Duodenal mucosa (tissue), 2 donors: ENCODE measurements around the gene AGPAT4.

Experiments used
- H3K27ac ChIP-seq: one replicate; pipeline ENCODE4 v1.7.0; 2013; ENCODE audit warnings: low read depth, low read length
- H3K27me3 ChIP-seq, 2 donors: one replicate each; pipeline ENCODE4 v1.7.0; 2013; ENCODE audit warnings: low read length in 2 of 2, control low read depth in 1 of 2; ENCODE audit not compliant: insufficient read depth in 2 of 2, control insufficient read depth in 1 of 2
- H3K36me3 ChIP-seq, 2 donors: one replicate each; pipeline ENCODE4 v1.7.0; 2013; ENCODE audit warnings: low read length in 2 of 2, control low read depth in 1 of 2; ENCODE audit not compliant: insufficient read depth in 2 of 2, control insufficient read depth in 1 of 2
- H3K4me1 ChIP-seq, 2 donors: one replicate each; pipeline ENCODE4 v1.7.0; 2013; ENCODE audit warnings: low read length in 2 of 2, control low read depth in 1 of 2; ENCODE audit not compliant: insufficient read depth in 2 of 2, control insufficient read depth in 1 of 2
- H3K4me3 ChIP-seq, 2 donors: one replicate each; pipeline ENCODE4 v1.7.0; 2013; ENCODE audit warnings: low read length in 2 of 2, low read depth in 1 of 2
- H3K9ac ChIP-seq, 2 donors: one replicate each; pipeline ENCODE4 v1.7.0; 2013; ENCODE audit warnings: low read length in 2 of 2, low read depth in 1 of 2
- H3K9me3 ChIP-seq, 2 donors: one replicate each; pipeline ENCODE4 v1.7.0; 2013; ENCODE audit warnings: low read length in 2 of 2, control low read depth in 1 of 2; ENCODE audit not compliant: control insufficient read depth in 1 of 2

The AGPAT4 gene

GRCh38 chr6:161290751-161291150 lies 16.9 kb upstream of the AGPAT4 start:
- no peak overlapping the region for H3K27ac ChIP-seq
- H3K27me3 ChIP-seq = no peaks in the 10 kb centered on the region
- no peak overlapping the region for H3K4me3 ChIP-seq
- no peaks in the 10 kb centered on the region for H3K36me3 ChIP-seq
- H3K9ac ChIP-seq = no peak overlapping the region
- H3K4me1 ChIP-seq = no peaks in the 10 kb centered on the region
- H3K9me3 ChIP-seq = no peaks in the 10 kb centered on the region

DNA sequence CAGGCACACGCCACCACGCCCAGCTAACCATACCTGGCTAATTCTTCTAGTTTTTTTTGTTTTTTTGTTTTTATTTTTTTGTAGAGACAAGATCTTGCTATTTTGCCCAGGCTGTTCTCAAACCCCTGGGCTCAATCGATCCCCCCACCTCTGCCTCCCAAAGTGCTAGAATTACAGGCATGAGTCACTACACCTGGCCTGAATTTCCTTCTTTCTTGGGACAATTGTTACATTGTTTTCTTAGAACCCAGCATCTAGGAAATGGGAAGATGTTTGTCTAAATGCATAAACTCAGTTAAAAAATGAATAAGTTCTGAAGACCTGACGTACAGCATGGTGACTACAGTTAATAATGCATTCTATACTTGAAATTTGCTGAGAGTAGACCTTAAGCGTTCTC lies 10.8 kb upstream of the AGPAT4 start:
- no peak overlapping the region for H3K4me3 ChIP-seq
- H3K9ac ChIP-seq = no peak overlapping the region
- H3K27me3 ChIP-seq = no peaks in the 10 kb centered on the region
- no peak overlapping the region for H3K27ac ChIP-seq
- peaks cover 0 to 7% of the 10 kb centered on the region in 2 donors for H3K9me3 ChIP-seq
- H3K4me1 ChIP-seq = no peaks in the 10 kb centered on the region
- H3K36me3 ChIP-seq = no peaks in the 10 kb centered on the region

- Histone ChIP-seq H3K27me3 (no peaks in the 10 kb centered on the region), H3K4me3 (no peak overlapping the region), H3K9me3 (peaks cover 0 to 7% of the 10 kb centered on the region in 2 donors), H3K4me1 (no peaks in the 10 kb centered on the region), H3K36me3 (no peaks in the 10 kb centered on the region), H3K9ac (no peak overlapping the region), H3K27ac (no peak overlapping the region)
Measured at GRCh38 chr6:161281092-161281491, 7.2 kb upstream of the AGPAT4 start.

DNA sequence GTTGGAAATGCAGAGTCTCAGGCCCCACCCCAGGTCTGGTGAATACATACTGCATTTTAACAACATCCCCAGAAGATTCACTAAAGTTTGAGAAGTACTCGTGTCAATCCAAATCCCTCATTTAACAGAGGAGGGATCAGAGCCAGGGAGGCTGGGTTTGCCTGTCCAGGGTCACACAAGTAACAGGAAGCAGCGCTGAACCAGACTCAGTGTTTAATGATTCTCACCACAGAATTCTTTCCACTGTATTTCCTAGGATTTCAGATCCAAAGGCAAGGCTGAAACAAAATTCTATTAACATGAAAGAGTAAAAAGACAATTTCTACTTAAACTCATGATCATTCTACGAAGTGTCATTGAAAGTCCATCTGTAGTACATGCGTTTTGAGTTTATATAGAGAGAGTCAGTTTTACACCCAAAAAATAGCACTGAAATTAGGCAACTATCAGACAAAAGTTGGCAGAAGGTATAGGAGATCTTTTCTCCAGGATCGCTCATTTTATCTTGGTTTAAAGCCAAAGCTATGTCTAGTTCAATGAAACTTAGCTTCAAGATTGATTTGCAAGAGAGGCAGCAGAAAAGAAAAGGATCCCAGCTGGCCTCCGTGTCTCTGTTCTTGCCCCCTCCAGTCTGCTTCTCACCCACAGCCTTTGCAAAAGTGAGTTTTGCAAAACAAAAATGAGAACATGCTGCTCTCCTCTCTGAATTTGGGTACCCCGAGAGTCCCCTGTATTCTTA lies 6.0 kb upstream of the AGPAT4 start:
- Histone ChIP-seq H3K27me3 (no peaks in the 10 kb centered on the region), H3K9ac (no peak overlapping the region), H3K36me3 (no peaks in the 10 kb centered on the region), H3K4me3 (no peak overlapping the region), H3K4me1 (no peaks in the 10 kb centered on the region), H3K27ac (no peak overlapping the region), H3K9me3 (peaks cover 0 to 7% of the 10 kb centered on the region in 2 donors)

DNA sequence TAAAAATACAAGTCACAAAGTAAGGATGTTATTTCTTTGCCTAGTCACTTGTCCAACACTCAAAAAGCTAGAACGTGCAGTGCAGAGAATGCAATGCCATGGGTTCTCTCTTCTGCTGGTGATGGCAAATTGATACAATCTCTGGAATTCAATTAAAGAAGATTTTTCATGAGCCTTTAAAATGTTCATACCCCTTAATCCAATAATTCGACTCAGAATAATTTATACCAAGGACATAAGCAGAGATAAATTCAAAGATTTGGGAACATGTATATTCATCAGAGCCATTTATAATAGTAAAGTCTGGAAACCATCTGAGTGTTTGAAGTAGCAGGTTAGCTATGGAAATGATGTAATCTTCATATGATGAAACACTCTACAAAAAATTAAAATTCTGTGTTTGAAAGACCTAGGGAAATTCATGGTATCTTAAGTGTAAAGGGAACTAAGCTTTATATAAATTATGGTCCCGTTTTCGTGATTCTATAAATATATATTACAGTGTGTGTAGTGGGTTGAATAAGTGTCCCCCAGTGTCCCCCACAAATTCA lies 2.8 kb upstream of the AGPAT4 start:
- Histone ChIP-seq H3K27ac (no peak overlapping the region), H3K27me3 (no peaks in the 10 kb centered on the region), H3K36me3 (no peaks in the 10 kb centered on the region), H3K4me3 (no peak overlapping the region), H3K9me3 (peaks cover 0 to 7% of the 10 kb centered on the region in 2 donors), H3K4me1 (peaks cover 0 to 5% of the 10 kb centered on the region in 2 donors), H3K9ac (no peak overlapping the region)

DNA sequence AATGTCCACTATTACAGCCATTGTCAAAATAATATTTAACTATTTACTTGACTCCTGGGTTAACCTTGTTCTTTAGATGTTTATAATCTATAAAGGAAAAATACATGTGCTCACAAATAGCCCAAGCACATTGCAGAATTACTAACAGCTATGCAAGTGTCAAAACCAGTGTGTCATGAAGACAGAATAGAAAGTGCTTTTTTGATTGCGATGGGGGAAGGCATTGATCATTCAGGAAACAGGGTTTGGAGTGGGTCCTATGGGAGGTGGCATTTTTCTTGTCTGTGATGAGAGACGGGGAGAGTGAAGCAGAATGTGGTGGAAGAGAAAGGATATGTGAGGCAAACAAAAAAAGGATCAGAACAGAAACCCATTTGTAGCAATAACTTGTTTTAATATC lies 1.0 kb upstream of the AGPAT4 start:
- Histone ChIP-seq H3K4me1 (peaks cover 0 to 5% of the 10 kb centered on the region in 2 donors), H3K4me3 (no peak overlapping the region), H3K27ac (no peak overlapping the region), H3K9ac (no peak overlapping the region), H3K27me3 (no peaks in the 10 kb centered on the region), H3K36me3 (no peaks in the 10 kb centered on the region), H3K9me3 (no peaks in the 10 kb centered on the region)

DNA sequence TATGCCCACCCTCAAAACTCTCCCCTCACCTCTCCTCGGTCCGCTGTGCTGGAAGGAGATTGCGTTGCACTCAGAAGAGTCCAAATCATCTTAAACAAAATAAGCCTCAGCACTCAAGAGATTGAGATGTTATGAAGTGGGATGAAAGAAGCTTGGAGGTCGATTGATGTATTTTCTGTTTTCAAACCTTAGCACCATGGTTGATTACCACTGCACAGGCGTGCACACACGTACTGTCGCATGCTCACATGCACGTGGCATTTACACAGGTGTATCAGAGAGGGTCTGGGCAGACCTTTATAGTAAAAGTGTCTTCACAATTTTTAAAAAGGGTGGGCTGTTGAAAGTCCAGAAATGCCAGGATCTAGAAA lies 612 bp upstream of the AGPAT4 start:
- Histone ChIP-seq H3K4me1 (peaks cover 0 to 5% of the 10 kb centered on the region in 2 donors), H3K9ac (peak overlapping the region; percentile 4 to 69), H3K27me3 (no peaks in the 10 kb centered on the region), H3K4me3 (peak overlapping the region; percentile 56 to 74), H3K9me3 (no peaks in the 10 kb centered on the region), H3K36me3 (no peaks in the 10 kb centered on the region), H3K27ac (no peak overlapping the region)

DNA sequence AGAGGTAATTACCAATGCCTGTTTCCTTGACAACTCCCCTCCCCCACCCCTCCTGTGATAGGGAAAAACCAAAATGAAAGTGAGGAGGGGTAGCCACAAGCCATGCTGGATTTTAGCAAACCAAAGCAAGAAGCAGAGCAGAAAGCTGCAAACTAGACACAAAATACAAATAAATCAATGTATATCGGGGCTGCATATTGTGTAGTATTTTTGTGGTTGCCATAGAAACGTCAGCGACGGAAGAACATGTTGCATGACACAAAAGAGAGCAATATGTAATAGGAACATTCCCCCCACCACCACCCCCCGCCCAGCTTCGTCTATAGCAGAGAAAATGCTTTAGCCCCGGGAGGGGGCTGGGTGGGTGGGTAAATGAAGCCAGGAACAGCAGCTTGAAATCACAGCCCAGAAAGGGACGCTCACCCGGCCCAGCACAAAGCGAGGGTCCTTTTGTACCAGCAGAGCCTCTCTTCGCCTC lies 548 bp downstream of the AGPAT4 start:
- H3K4me3 ChIP-seq = peak overlapping the region; percentile 56 to 74
- no peaks in the 10 kb centered on the region for H3K9me3 ChIP-seq
- H3K36me3 ChIP-seq = no peaks in the 10 kb centered on the region
- peaks cover 0 to 5% of the 10 kb centered on the region in 2 donors for H3K4me1 ChIP-seq
- peak overlapping the region in 1 of 2 donors; percentile 24 for H3K9ac ChIP-seq
- H3K27me3 ChIP-seq = no peaks in the 10 kb centered on the region
- no peak overlapping the region for H3K27ac ChIP-seq

DNA sequence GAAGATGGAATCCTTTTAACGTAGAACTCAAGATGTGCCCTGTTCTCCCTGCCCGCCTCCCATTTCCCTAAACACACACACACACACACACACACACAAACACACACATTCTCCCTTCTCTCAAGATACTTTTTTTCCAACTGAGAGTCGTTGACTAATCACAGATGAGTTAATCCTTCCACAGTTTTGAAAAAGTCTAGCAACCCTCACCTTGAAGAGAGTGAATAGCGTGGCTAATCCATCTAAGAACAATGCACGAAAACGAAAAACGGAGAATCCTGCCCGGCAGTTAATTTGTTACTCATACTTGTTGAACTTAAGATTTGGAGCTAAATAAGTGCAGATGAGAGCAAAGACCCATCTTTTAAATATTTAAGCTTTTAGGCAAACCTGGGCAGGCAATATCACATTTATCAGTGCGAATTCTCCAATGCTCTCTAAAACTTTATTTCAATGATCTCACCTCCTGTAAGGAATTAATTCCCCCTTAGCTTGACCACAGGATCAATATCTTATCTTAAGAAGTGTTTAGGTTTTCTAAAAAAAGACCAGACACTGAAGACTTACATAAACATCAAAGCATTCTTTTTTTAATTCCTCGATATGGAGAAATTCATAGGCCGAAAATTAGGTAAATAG lies 1.1 kb downstream of the AGPAT4 start:
- Histone ChIP-seq H3K9ac (peak overlapping the region in 1 of 2 donors; percentile 24), H3K4me1 (peaks cover 0 to 5% of the 10 kb centered on the region in 2 donors), H3K27me3 (no peaks in the 10 kb centered on the region), H3K36me3 (no peaks in the 10 kb centered on the region), H3K9me3 (no peaks in the 10 kb centered on the region), H3K27ac (no peak overlapping the region), H3K4me3 (peak overlapping the region; percentile 56 to 74)

DNA sequence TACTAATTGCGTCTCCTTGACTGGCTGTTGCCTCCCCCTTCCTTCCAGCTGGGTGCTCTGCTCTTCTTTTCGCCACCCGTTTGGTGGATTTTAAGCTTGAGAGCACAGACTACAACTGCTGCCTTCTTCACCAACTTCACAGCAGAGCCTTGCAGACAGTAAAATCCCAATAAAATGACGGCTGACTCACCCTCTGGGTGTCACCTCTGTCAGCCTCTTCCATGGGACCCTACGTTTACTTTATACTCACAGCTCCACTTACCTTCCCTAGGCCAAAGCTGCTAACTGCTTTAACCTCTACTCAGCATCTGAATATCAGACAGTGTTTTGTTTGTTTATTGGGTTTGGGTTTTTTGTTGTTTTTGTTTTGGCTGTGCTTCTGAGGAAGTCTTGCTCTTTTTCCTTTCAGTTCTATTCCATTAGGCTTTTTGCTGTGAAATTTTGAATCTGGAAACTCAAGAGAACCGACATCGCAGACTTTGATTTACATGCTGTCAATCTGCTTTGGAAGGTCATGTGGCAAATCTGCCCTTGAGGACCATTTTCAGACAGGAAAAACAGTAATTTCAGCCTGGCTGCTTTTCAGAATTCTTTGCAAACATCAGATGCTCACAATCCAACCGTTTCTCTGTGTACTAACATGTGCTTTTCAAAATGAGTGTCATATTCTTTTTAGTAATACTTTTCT lies 2.4 kb downstream of the AGPAT4 start:
- no peak overlapping the region for H3K4me3 ChIP-seq
- H3K9ac ChIP-seq = no peak overlapping the region
- H3K27me3 ChIP-seq = no peaks in the 10 kb centered on the region
- no peaks in the 10 kb centered on the region for H3K9me3 ChIP-seq
- H3K27ac ChIP-seq = no peak overlapping the region
- H3K36me3 ChIP-seq = no peaks in the 10 kb centered on the region
- H3K4me1 ChIP-seq = peaks cover 0 to 5% of the 10 kb centered on the region in 2 donors
